22Rv1 (cell line): ENCODE data around the gene SERPINA3.
"Not testable (repeated sequence)": the region's sequence is repeated elsewhere in the genome, so short reads cannot be mapped to it uniquely, and the experiment has no call there.

Experiments used
- H3K27ac ChIP-seq: fragments of 450-650 bp; 2 replicates; pipeline ENCODE4 v1.5.1; 2017
- CTCF ChIP-seq: fragments of 450-650 bp; IDR thresholded peaks from 2 replicates; pipeline ENCODE4 v1.5.1; 2017; ENCODE audit warnings: mild to moderate bottlenecking
- ZFX ChIP-seq: fragments of 450-650 bp; IDR thresholded peaks from 2 replicates; pipeline ENCODE4 v1.6.1; 2017; ENCODE audit warnings: antibody characterized with exemption, borderline replicate concordance

Gene SERPINA3

DNA sequence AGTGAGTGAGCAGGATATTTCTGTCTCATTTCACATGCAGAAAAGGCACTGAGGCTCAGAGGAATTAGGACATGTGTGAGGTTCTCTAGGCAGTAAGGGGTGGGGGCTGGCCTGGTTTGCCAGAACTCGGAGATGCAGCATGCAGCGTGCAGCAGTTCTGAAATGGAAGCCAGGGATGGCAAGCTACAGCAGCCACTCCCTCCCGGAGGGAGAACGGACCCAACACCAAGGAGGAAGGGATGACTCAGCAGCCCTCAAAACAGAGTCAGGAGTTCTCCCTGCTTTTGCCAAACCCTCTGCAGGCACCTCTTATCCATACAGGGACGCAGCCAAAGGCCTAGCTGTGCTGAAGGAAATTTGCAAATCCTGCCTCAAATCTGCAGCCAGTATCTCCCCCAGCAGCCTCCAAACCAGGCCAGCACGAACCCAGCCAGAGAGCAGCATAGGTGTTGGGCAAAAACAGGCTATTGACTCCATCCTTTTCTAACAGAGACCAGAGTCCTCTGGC is 10.3 kb upstream of the SERPINA3 start:
- no peak overlapping the region for H3K27ac ChIP-seq
- TF ChIP-seq ZFX (no peak), CTCF (no peak)

DNA sequence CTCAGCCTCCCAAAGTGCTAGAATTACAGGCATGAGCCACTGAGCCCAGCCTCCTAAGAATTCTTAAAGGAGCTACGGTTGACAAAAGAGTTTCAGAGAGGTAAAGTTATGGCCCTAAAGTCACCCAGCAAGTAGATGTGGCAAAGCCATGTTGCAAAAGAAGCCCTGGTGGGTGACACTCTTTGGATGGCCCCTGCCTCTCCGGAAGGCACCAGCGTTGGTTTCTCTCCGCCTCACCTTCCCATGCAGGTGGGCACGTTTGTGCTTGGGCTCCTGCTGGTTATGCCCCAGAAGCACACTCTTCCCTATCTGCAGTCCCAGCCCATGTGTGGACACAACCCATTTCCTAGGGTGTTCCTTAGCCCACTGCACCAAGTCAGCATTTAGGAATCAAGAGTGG is 9.5 kb upstream of the SERPINA3 start:
- TF ChIP-seq CTCF (no peak), ZFX (no peak)
- H3K27ac ChIP-seq, result no peak overlapping the region

- no peak overlapping the region for H3K27ac ChIP-seq
- TF ChIP-seq CTCF, result no peak
- no peak for TF ChIP-seq ZFX
These were observed 6.8 kb upstream of the SERPINA3 start for GRCh38 chr14:94605361-94605760.

GRCh38 chr14:94608966-94609365 is 3.2 kb upstream of the SERPINA3 start:
- not testable (repeated sequence) for H3K27ac ChIP-seq

- TF ChIP-seq ZFX, result no peak
- TF ChIP-seq CTCF, result no peak
- no peak overlapping the region for H3K27ac ChIP-seq
These were observed 1.0 kb upstream of the SERPINA3 start for GRCh38 chr14:94611179-94611578.

GRCh38 chr14:94612580-94613554 is 676 bp downstream of the SERPINA3 start:
- no peak overlapping the region for H3K27ac ChIP-seq
- TF ChIP-seq CTCF, result no peak
- no peak for TF ChIP-seq ZFX

GRCh38 chr14:94613720-94614644 is 1.8 kb downstream of the SERPINA3 start:
- TF ChIP-seq ZFX, result no peak
- TF ChIP-seq CTCF, result no peak
- H3K27ac ChIP-seq, result no peak overlapping the region
